Measurements from ENCODE around the gene HES1. TPM values are rescaled to one million over a fixed set of nuclear protein-coding genes. Genes with fewer than 3 reads are reported as not detected.
"Not testable (repeated sequence)": the region's sequence is repeated elsewhere in the genome, so short reads cannot be mapped to it uniquely, and the experiment has no call there.

Gene HES1
- total RNA-seq, 1 donor from 2014 or later: 66.5 TPM

GRCh38 chr3:194150252-194150934 lies 14.4 kb downstream of the HES1 start:
- no peak overlapping the region for H3K9ac ChIP-seq
- H2AFZ ChIP-seq (replicated peaks): no peak overlapping the region
- no peaks in the 10 kb centered on the region for H3K27me3 ChIP-seq
- H3F3A ChIP-seq (ENCODE audit: low read depth): no peaks in the 10 kb centered on the region
- no peak for DNase-seq (ENCODE audit: low spot score)
- no peaks in the 10 kb centered on the region for H3K79me2 ChIP-seq (ENCODE audit: low read depth)
- Mint-ChIP-seq H3K36me3 (no peaks in the 10 kb centered on the region), H3K4me3 (no peak overlapping the region), H3K27ac (no peak overlapping the region), H3K4me1 (peaks cover 12% of the 10 kb centered on the region), H3K9me3 (peaks cover 9% of the 10 kb centered on the region), H3K27me3 (ENCODE audit: insufficient read depth, low read depth) (peaks cover 28% of the 10 kb centered on the region)
- no peaks in the 10 kb centered on the region for H4K20me1 ChIP-seq (ENCODE audit: low read depth)
- no peak overlapping the region for H3K27ac ChIP-seq
- peaks cover 4% of the 10 kb centered on the region for H3K4me1 ChIP-seq
- H3K4me3 ChIP-seq: no peak overlapping the region
- no peaks in the 10 kb centered on the region for H3K36me3 ChIP-seq
- H3K4me2 ChIP-seq: no peak overlapping the region
- no peaks in the 10 kb centered on the region for H3K9me3 ChIP-seq (ENCODE audit: low read depth)
- TF ChIP-seq EZH2phosphoT487 (IDR thresholded peaks at IDR 0.05): no peak
- no peak for TF ChIP-seq EZH2 (IDR thresholded peaks at IDR 0.05)
- TF ChIP-seq CTCF (IDR thresholded peaks at IDR 0.05): no peak

GRCh38 chr3:194150935-194151302 lies 15.0 kb downstream of the HES1 start:
- H3K27me3 ChIP-seq; H3K36me3 ChIP-seq; H3K27ac ChIP-seq; H3K9me3 Mint-ChIP-seq; DNase-seq (ENCODE audit: low spot score); H4K20me1 ChIP-seq (ENCODE audit: low read depth); H3K9ac ChIP-seq; H3K4me3 Mint-ChIP-seq; H3K4me3 ChIP-seq; H3K36me3 Mint-ChIP-seq; H3K9me3 ChIP-seq (ENCODE audit: low read depth); H3K4me1 ChIP-seq; H3F3A ChIP-seq (ENCODE audit: low read depth); H2AFZ ChIP-seq (replicated peaks); H3K79me2 ChIP-seq (ENCODE audit: low read depth); H3K27ac Mint-ChIP-seq; H3K4me2 ChIP-seq: not testable (repeated sequence)
- peaks cover 12% of the 10 kb centered on the region for H3K4me1 Mint-ChIP-seq
- H3K27me3 Mint-ChIP-seq (ENCODE audit: insufficient read depth, low read depth): peaks cover 29% of the 10 kb centered on the region

DNA sequence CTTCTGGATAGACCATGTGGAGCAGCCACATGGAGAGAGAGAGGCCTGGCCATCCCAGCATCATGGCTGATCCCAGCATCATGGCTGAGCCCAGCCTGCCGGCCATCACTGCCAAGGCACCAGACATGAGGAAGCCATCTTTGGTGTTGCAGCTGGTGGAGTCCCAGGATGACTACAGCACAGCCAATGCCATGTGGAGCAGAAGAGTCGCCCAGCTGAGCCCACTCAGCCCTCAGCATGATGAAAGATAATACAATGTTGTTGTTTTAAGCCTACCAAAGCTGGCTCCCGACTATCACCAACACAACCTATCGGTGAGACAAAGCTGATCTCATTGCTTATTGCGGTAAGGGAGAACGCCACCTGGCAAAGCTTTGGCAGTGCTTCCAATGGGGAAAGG lies 18.4 kb downstream of the HES1 start:
- Mint-ChIP-seq H3K27ac (no peak overlapping the region), H3K27me3 (ENCODE audit: insufficient read depth, low read depth) (peaks cover 28% of the 10 kb centered on the region), H3K4me3 (no peak overlapping the region), H3K36me3 (no peaks in the 10 kb centered on the region), H3K9me3 (peaks cover 9% of the 10 kb centered on the region), H3K4me1 (peaks cover 5% of the 10 kb centered on the region)
- H2AFZ ChIP-seq (replicated peaks): no peak overlapping the region
- H3K36me3 ChIP-seq: no peaks in the 10 kb centered on the region
- DNase-seq (ENCODE audit: low spot score): no peak
- no peaks in the 10 kb centered on the region for H3K27me3 ChIP-seq
- no peak overlapping the region for H3K9ac ChIP-seq
- H3K27ac ChIP-seq: no peak overlapping the region
- TF ChIP-seq CTCF (IDR thresholded peaks at IDR 0.05): no peak
- TF ChIP-seq EZH2phosphoT487 (IDR thresholded peaks at IDR 0.05): no peak
- no peak for TF ChIP-seq EZH2 (IDR thresholded peaks at IDR 0.05)
- no peak overlapping the region for H3K4me2 ChIP-seq
- no peaks in the 10 kb centered on the region for H3K9me3 ChIP-seq (ENCODE audit: low read depth)
- H3K4me1 ChIP-seq: no peaks in the 10 kb centered on the region
- H3K4me3 ChIP-seq: no peak overlapping the region
- H3F3A ChIP-seq (ENCODE audit: low read depth): no peaks in the 10 kb centered on the region
- H3K79me2 ChIP-seq (ENCODE audit: low read depth): no peaks in the 10 kb centered on the region
- no peaks in the 10 kb centered on the region for H4K20me1 ChIP-seq (ENCODE audit: low read depth)

GRCh38 chr3:194156095-194156494 lies 20.1 kb downstream of the HES1 start:
- Histone ChIP-seq H3K27ac (no peak overlapping the region), H2AFZ (replicated peaks) (no peak overlapping the region), H3K79me2 (ENCODE audit: low read depth) (no peaks in the 10 kb centered on the region), H3K9me3 (ENCODE audit: low read depth) (no peaks in the 10 kb centered on the region), H3F3A (ENCODE audit: low read depth) (no peaks in the 10 kb centered on the region), H4K20me1 (ENCODE audit: low read depth) (no peaks in the 10 kb centered on the region), H3K9ac (no peak overlapping the region), H3K4me1 (peaks cover 7% of the 10 kb centered on the region), H3K27me3 (no peaks in the 10 kb centered on the region), H3K4me3 (no peak overlapping the region), H3K36me3 (no peaks in the 10 kb centered on the region), H3K4me2 (no peak overlapping the region)
- H3K27me3 Mint-ChIP-seq (ENCODE audit: insufficient read depth, low read depth): peaks cover 28% of the 10 kb centered on the region
- H3K27ac Mint-ChIP-seq: no peak overlapping the region
- H3K9me3 Mint-ChIP-seq: peaks cover 9% of the 10 kb centered on the region
- H3K36me3 Mint-ChIP-seq: no peaks in the 10 kb centered on the region
- peaks cover 8% of the 10 kb centered on the region for H3K4me1 Mint-ChIP-seq
- DNase-seq (ENCODE audit: low spot score): no peak
- no peak overlapping the region for H3K4me3 Mint-ChIP-seq
- TF ChIP-seq EZH2phosphoT487 (IDR thresholded peaks at IDR 0.05) (no peak), CTCF (IDR thresholded peaks at IDR 0.05) (no peak), EZH2 (IDR thresholded peaks at IDR 0.05) (no peak)

Measured in neural progenitor cell (in vitro differentiated cells).